Psoas muscle (tissue), 8 donors: ENCODE measurements around the gene COG8. TPM values are rescaled to one million over a fixed set of nuclear protein-coding genes. Genes with fewer than 3 reads are reported as not detected.
"Not testable (repeated sequence)": the region's sequence is repeated elsewhere in the genome, so short reads cannot be mapped to it uniquely, and the experiment has no call there.

Source experiments
- ATAC-seq, 4 donors: fragments of 200-7000 bp; cut with Tn5 transposase; one replicate each; pipeline ENCODE4 v1.9.1; 2020; ENCODE audit warnings: moderate library complexity in 3 of 4, mild to moderate bottlenecking in 2 of 4
- DNase-seq, 2 donors: peaks; one replicate each; pipeline ENCODE4 v3.0.0-alpha.2; 2020
- H3K27ac ChIP-seq: fragments of 200-600 bp; one replicate; pipeline ENCODE4 v1.8.0; 2022
- H3K27me3 ChIP-seq, 3 donors: fragments of 200-600 bp in 1 of 3; one replicate each; pipeline versions ENCODE4 v1.6.1 to v1.8.0; 2013 to 2022; ENCODE audit warnings: low read length in 2 of 3, mild to moderate bottlenecking in 2 of 3, moderate library complexity in 1 of 3; ENCODE audit not compliant: insufficient read depth in 3 of 3
- H3K36me3 ChIP-seq, 2 donors: fragments of 200-600 bp in 1 of 2; one replicate each; pipeline versions ENCODE4 v1.6.1 to v1.8.0; 2013 to 2022; ENCODE audit warnings: low read depth in 1 of 2, mild to moderate bottlenecking in 1 of 2, moderate library complexity in 1 of 2; ENCODE audit not compliant: insufficient read depth in 1 of 2
- H3K4me1 ChIP-seq: fragments of 200-600 bp; one replicate; pipeline ENCODE4 v1.8.0; 2022
- H3K4me3 ChIP-seq: fragments of 200-600 bp; one replicate; pipeline ENCODE4 v1.8.0; 2022; ENCODE audit warnings: mild to moderate bottlenecking
- H3K9me3 ChIP-seq: fragments of 200-600 bp; one replicate; pipeline ENCODE4 v1.8.0; 2022
- WGBS, 3 donors: extraction: QIAGEN DNeasy Blood & Tissue Kit; methylation state at CpG; one replicate each; pipeline versions ENCODE4 v1.1.6 to v1.1.7; 2013; 5-methylcytosine and 5-hydroxymethylcytosine counted together
- intact Hi-C, 2 donors: fragments of 100-400 bp; cut with DNase I; formaldehyde crosslinking; loops; one replicate each; pipeline versions ENCODE4 v1.11.0 to v1.14.2; 2022
- polyA plus RNA-seq, 3 donors: library from polyadenylated mRNA; stranded (reverse); fragments of 200-250 nt; gene quantifications; one replicate each; pipeline ENCODE4 v1.2.3, GENCODE V29; 2013
- total RNA-seq, 4 donors: library from RNA; stranded (reverse); fragmentation: NEBNext Ultra II Directional in 2 of 4; extraction: Animal tissue kit (Norgen Biotek cat#: 25700) in 2 of 4; gene quantifications; one replicate each; pipeline versions ENCODE4 v1.2.1 to v1.2.4, GENCODE V29; 2021 to 2023
- TF ChIP-seq, protein P1 (sequence below): fragments of 200-600 bp; IDR thresholded peaks from one replicate; pipeline ENCODE4 v1.8.0; 2022; ENCODE audit warnings: antibody characterized with exemption
- donor health status: healthy with polysubstance abuse.
- donor health status: DM: no; HTN: no; CAD: no; lungs with moderate emphysema.
- donor health status: Bipolar disorder and iron deficiency.
- donor health status: healthy.
- donor health status: DM: yes; HTN: yes; CAD: no.
- donor health status: DM: no; HTN: no; CAD: no.
- donor health status: DM: no; HTN: no; CAD: no.
- donor health status: DM: yes; HTN: yes; CAD: no.

The COG8 gene
- total and polyA plus RNA-seq, 7 donors: 16.7 to 36.5 (median 28.3) TPM

DNA sequence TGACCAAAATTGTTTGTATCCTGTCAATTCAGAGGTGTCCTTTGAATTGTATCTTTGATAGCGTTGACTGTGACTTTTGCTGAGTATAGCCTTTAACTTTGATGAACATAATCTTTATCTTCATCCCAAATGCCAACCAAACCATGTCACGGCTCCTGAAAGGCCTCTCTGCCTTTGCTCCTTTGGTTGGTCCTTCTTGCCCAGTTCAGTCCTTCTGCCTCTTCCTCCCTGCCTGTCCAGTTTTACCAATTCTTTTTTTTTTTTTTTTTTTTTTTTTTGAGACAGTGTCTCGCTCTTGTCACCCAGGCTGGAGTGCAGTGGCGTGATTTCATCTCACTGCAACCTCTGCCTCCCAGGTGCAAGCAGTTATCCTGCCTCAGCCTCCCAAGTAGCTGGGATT lies 41.1 kb downstream of the COG8 start:
- Histone ChIP-seq H3K27me3 (no peaks in the 10 kb centered on the region), H3K9me3 (no peaks in the 10 kb centered on the region), H3K27ac (no peak overlapping the region), H3K4me3 (no peak overlapping the region), H3K4me1 (no peaks in the 10 kb centered on the region), H3K36me3 (peaks cover 0 to 26% of the 10 kb centered on the region in 2 donors)
- DNase-seq (no peak), ATAC-seq (no peak)
- intact Hi-C loops: no loop called here
- TF ChIP-seq, protein P1, sequence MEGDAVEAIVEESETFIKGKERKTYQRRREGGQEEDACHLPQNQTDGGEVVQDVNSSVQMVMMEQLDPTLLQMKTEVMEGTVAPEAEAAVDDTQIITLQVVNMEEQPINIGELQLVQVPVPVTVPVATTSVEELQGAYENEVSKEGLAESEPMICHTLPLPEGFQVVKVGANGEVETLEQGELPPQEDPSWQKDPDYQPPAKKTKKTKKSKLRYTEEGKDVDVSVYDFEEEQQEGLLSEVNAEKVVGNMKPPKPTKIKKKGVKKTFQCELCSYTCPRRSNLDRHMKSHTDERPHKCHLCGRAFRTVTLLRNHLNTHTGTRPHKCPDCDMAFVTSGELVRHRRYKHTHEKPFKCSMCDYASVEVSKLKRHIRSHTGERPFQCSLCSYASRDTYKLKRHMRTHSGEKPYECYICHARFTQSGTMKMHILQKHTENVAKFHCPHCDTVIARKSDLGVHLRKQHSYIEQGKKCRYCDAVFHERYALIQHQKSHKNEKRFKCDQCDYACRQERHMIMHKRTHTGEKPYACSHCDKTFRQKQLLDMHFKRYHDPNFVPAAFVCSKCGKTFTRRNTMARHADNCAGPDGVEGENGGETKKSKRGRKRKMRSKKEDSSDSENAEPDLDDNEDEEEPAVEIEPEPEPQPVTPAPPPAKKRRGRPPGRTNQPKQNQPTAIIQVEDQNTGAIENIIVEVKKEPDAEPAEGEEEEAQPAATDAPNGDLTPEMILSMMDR: no peak
- WGBS, 3 donors: 98 to 99% (median 99%) methylated on average over 4 of the region's 4 CpGs

DNA sequence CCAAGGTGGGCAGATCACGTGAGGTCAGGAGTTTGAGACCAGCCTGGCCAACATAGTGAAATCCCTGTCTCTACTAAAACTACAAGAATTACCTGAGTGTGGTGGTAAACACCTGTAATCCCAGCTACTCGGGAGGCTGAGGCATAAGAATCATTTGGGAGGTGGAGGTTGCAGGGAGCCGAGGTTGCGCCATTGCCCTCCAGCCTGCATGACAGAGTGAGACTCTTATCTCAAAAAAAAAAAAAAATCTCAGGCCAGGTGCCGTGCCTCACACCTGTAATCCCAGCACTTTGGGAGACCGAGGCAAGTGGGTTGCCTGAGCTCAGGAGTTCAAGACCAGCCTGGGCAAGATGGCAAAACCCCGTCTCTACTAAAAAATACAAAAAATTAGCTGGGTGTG lies 42.6 kb downstream of the COG8 start:
- H3K27ac ChIP-seq, H3K4me3 ChIP-seq, DNase-seq, H3K9me3 ChIP-seq, H3K27me3 ChIP-seq, H3K4me1 ChIP-seq, intact Hi-C loops, ATAC-seq: not testable (repeated sequence)
- WGBS, 3 donors: 97 to 98% (median 98%) methylated on average over 7 of the region's 7 CpGs
- peaks cover 0 to 26% of the 10 kb centered on the region in 2 donors for H3K36me3 ChIP-seq

DNA sequence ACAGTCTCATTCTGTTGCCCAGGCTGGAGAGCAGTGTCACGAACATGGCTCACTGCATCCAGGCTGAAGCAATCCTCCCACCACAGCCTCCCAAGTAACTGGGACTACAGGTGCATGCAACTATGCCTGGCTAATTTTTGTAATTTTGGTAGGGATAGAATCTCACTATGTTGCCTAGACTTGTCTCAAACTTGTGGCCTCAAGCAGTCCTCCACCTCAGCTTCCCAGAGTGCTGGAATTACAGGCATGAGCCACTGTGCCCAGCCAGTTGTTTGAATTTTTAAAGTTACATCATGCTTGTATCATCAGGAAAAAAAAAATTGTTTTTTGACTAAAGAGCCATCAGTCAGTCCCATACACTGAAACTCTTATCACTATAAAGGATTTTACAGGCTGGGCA lies 45.3 kb downstream of the COG8 start:
- no peaks in the 10 kb centered on the region for H3K4me1 ChIP-seq
- WGBS, 3 donors: 93 to 100% (median 96%) methylated on average over 1 of the region's 1 CpG

DNA sequence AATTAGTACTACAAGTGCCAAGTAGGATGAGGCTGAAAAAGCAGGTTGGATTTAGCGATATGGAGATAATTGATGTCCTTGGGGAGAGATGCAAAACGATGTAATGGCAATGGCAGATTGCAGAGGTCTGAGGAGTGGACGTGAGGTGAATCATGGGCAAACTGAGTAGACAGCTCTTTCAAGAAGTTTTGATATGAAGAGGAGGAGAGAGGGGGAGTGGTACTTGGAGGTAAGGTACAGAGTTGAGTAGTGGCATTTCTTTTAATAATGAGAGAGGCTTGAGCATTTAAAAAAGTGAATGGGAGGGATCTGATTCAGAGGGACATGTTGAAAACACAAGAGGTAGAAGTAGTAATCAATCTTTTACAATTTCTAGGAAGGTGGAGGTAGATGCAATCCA lies 46.0 kb downstream of the COG8 start:
- Histone ChIP-seq H3K4me3 (no peak overlapping the region), H3K4me1 (no peaks in the 10 kb centered on the region), H3K9me3 (no peaks in the 10 kb centered on the region), H3K27ac (no peak overlapping the region), H3K27me3 (no peaks in the 10 kb centered on the region), H3K36me3 (no peaks in the 10 kb centered on the region)
- TF ChIP-seq, protein P1: no peak
- intact Hi-C loops: no loop called here
- WGBS, 3 donors: 49 to 57% (median 49%) methylated on average over 3 of the region's 3 CpGs
- ATAC-seq: no peak
- DNase-seq: no peak

More for the DNA sequence above, 45.3 kb downstream of the COG8 start:
- DNase-seq: no peak
- TF ChIP-seq, protein P1: no peak
- H3K9me3 ChIP-seq: no peaks in the 10 kb centered on the region
- ATAC-seq: no peak
- no peak overlapping the region for H3K27ac ChIP-seq
- no peak overlapping the region for H3K4me3 ChIP-seq
- H3K27me3 ChIP-seq: no peaks in the 10 kb centered on the region
- no peaks in the 10 kb centered on the region for H3K36me3 ChIP-seq
- intact Hi-C loops: no loop called here

DNA sequence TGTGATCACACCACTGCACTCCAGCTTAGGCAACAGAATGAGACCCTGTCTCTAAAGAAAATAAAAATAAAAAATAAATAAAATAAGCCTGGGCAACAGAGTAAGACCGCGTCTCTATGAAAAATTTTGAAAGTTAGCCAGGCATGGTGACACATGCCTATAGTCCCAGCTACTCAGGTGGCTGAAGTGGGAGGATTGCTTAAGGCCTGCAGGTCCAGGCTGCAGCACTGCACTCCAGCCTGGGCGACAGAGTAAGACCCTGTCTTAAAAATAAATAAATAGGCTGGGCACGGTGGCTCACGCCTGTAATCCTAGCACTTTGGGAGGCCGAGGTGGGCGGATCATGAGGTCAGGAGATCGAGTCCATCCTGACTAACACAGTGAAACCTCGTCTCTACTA lies 47.7 kb downstream of the COG8 start:
- intact Hi-C loops, DNase-seq, H3K36me3 ChIP-seq, ATAC-seq, H3K4me3 ChIP-seq, H3K27ac ChIP-seq, H3K27me3 ChIP-seq, H3K9me3 ChIP-seq: not testable (repeated sequence)
- WGBS, 3 donors: 84 to 94% (median 89%) methylated on average over 6 to 9 of the region's 9 CpGs
- peaks cover 11% of the 10 kb centered on the region for H3K4me1 ChIP-seq
